ENCODE data around the gene EIPR1.
"Not testable (repeated sequence)": the region's sequence is repeated elsewhere in the genome, so short reads cannot be mapped to it uniquely, and the experiment has no call there.

Gene EIPR1

DNA sequence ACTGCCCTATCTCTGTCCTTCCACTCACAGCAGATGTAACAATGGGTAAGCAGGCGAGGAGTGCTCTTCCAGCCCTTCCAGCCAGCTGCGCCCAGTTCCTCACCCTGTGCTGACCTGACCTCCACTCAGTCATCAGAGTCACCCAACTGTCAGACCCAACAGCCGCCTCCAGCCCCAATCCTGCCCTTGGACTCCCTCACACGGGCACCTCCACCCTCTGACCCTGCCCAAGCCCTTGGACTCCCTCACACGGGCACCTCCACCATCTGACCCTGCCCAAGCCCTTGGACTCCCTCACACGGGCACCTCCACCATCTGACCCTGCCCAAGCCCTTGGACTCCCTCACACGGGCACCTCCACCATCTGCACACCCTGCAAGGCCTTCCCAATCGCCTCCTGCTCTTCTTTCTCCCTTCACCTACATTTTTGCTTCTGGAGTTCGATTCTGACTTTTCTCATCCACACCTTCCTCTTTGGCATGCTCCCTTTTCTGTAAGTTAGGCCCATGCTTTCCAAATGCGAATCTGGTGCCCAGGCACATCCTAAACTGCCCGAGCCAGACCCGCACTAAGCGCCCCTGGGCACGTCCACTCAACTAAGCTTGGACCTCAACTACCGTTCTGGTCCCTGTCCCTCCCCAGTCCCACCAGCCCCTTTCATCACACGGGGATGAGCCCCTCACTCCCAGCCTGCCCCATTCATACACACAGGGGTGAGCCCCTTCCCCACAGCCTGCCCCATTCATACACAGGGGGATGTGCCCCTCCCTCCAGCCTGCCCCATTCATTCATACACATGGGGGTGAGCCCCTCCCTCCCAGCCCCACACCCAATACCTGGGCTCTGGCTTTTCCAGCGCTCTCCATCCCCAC is 15.9 kb downstream of the EIPR1 start:
- Histone ChIP-seq H3K4me3 (no peak overlapping the region), H3K36me3 (ENCODE audit: insufficient read depth, low read length) (no peaks in the 10 kb centered on the region), H3K9ac (ENCODE audit: insufficient read length) (no peak overlapping the region), H3K27ac (no peak overlapping the region), H3K9me3 (ENCODE audit: low read depth, low read length) (no peaks in the 10 kb centered on the region)
- no peak for TF ChIP-seq POLR2AphosphoS5 (IDR thresholded peaks at IDR 0.05; ENCODE audit: borderline replicate concordance, low read depth, low read length)
- no peak for TF ChIP-seq EZH2 (IDR thresholded peaks at IDR 0.05)
- no peak for TF ChIP-seq FOXP2 (optimal IDR thresholded peaks at IDR 0.05; ENCODE audit: control extremely low read depth, extremely low read length, insufficient read depth)
- DNase-seq (ENCODE audit: low read depth, low spot score), result no peak

DNA sequence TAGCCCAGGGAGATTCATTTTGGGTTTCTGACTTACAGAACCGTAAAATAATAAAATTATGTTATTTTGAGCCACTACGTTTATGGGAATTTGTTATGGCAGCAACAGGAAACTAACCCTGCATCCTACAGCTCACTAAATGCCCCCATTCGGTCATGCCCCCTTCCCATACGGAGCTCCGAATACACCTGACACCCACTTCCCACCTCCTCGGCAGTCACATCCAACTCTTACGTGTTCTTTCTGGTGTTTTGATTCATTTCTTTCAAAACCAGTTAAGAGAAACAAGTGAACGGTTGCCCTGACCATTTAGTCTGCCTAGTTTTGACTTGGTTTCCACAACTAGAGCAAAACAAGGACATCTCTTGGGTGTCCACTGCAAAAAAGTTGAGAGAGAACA is 19.7 kb downstream of the EIPR1 start:
- Histone ChIP-seq H3K9ac (ENCODE audit: insufficient read length) (no peak overlapping the region), H3K9me3 (ENCODE audit: low read depth, low read length) (no peaks in the 10 kb centered on the region), H3K27ac (no peak overlapping the region), H3K4me3 (no peak overlapping the region), H3K36me3 (ENCODE audit: insufficient read depth, low read length) (peaks cover 11% of the 10 kb centered on the region)
- DNase-seq (ENCODE audit: low read depth, low spot score), result no peak
- TF ChIP-seq FOXP2 (optimal IDR thresholded peaks at IDR 0.05; ENCODE audit: control extremely low read depth, extremely low read length, insufficient read depth), result no peak
- TF ChIP-seq EZH2 (IDR thresholded peaks at IDR 0.05), result no peak
- TF ChIP-seq POLR2AphosphoS5 (IDR thresholded peaks at IDR 0.05; ENCODE audit: borderline replicate concordance, low read depth, low read length), result no peak

DNA sequence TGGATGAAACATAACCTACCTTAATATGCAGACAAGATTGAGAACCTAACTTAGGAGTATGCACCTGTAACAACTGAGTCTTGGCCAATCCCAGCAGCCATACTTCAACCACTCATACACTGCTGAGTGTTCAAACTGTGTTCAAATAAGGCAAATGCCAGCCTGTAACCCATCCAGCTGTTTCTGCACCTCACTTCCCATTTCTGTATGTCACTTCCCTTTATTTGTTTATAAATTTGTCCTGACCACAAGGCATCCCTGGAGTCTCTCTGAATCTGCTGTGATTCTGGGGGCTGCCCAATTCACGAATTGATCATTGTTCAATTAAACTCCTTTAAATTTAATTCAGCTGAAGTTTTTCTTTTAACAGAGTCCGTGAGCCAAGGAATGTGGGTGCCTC is 20.2 kb downstream of the EIPR1 start:
- H3K27ac ChIP-seq; H3K4me3 ChIP-seq; H3K9ac ChIP-seq (ENCODE audit: insufficient read length): not testable (repeated sequence)

DNA sequence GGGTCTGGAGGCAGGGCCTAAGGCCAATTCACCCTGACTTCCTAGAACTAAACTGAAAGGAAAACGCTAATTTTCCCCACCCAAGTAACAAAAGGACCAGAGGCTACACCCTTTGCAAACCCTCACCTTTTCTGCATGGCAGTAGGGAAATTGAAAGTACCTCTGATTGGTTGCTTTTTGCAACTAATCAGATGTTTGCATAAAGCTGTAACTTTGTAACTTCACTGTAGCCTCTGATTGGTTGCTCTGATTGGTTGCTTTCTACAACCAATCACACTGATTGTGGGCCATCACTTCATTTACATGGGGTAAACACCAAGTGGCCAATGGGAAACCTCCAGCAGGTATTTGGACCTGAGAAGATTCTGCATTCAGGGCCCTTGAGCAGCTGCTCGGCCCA is 20.8 kb downstream of the EIPR1 start:
- Histone ChIP-seq H3K4me3 (no peak overlapping the region), H3K27ac (no peak overlapping the region), H3K9ac (ENCODE audit: insufficient read length) (no peak overlapping the region), H3K9me3 (ENCODE audit: low read depth, low read length) (no peaks in the 10 kb centered on the region), H3K36me3 (ENCODE audit: insufficient read depth, low read length) (peaks cover 18% of the 10 kb centered on the region)
- TF ChIP-seq POLR2AphosphoS5 (IDR thresholded peaks at IDR 0.05; ENCODE audit: borderline replicate concordance, low read depth, low read length) (no peak), FOXP2 (optimal IDR thresholded peaks at IDR 0.05; ENCODE audit: control extremely low read depth, extremely low read length, insufficient read depth) (no peak), EZH2 (IDR thresholded peaks at IDR 0.05) (no peak)
- no peak for DNase-seq (ENCODE audit: low read depth, low spot score)

More for the DNA sequence above, 20.2 kb downstream of the EIPR1 start:
- peaks cover 15% of the 10 kb centered on the region for H3K36me3 ChIP-seq (ENCODE audit: insufficient read depth, low read length)
- DNase-seq (ENCODE audit: low read depth, low spot score); H3K9me3 ChIP-seq (ENCODE audit: low read depth, low read length): not testable (repeated sequence)

DNA sequence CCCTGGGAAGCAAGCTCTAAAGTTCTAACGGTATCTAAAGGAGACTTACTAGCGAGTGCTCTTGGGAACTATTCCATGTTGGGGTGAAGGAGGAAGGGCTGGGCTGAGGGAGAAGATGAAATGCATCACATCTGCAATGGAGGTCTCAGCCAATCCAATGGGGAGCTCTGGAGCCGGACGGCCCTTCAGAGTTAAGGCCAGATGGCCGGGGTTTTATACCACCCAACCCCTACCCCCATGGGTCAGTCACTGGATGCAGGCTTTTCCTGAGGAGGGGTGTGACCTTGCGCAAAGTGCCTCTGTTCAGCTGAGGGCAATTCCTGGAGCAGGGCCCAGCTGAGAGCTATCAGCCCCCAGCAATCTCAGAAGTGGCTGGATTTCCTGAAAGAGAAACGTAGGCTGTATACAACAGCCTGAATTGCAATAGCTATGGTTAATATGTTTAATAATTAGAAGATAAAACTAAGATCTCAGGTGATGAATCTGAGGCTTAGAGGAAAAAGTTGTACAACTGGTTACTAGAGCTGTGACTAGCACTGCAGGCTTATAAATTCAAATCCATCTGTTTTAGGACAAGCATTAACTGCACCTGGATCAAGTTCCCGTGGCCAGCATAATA is 21.6 kb downstream of the EIPR1 start:
- no peak for DNase-seq (ENCODE audit: low read depth, low spot score)
- H3K36me3 ChIP-seq (ENCODE audit: insufficient read depth, low read length), result peaks cover 18% of the 10 kb centered on the region
- no peak overlapping the region for H3K27ac ChIP-seq
- H3K9me3 ChIP-seq (ENCODE audit: low read depth, low read length), result no peaks in the 10 kb centered on the region
- H3K4me3 ChIP-seq, result no peak overlapping the region
- no peak for TF ChIP-seq FOXP2 (optimal IDR thresholded peaks at IDR 0.05; ENCODE audit: control extremely low read depth, extremely low read length, insufficient read depth)
- TF ChIP-seq POLR2AphosphoS5 (IDR thresholded peaks at IDR 0.05; ENCODE audit: borderline replicate concordance, low read depth, low read length), result no peak
- no peak for TF ChIP-seq EZH2 (IDR thresholded peaks at IDR 0.05)
- no peak overlapping the region for H3K9ac ChIP-seq (ENCODE audit: insufficient read length)

DNA sequence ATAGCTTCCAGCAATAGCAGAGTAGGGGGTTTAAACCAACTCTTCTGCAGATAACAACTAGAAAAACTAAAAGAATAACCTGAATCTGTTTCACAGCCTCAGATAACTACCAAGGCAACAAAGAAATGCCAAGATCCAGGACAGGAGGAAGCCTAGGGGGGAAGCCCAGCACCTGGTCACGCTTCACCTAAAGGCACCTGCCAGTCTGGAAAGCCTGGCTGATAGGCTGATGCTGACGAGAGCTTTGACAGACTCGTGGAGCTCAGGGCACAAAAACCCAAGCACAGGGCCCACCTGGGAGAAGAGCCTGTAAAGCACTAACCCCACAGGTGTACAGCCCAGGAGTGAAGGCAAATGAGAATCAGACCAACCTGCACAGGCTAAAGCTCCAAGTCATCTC is 22.6 kb downstream of the EIPR1 start:
- no peak for TF ChIP-seq POLR2AphosphoS5 (IDR thresholded peaks at IDR 0.05; ENCODE audit: borderline replicate concordance, low read depth, low read length)
- TF ChIP-seq FOXP2 (optimal IDR thresholded peaks at IDR 0.05; ENCODE audit: control extremely low read depth, extremely low read length, insufficient read depth), result no peak
- no peak for TF ChIP-seq EZH2 (IDR thresholded peaks at IDR 0.05)
- DNase-seq (ENCODE audit: low read depth, low spot score), result no peak
- H3K9me3 ChIP-seq (ENCODE audit: low read depth, low read length), result no peaks in the 10 kb centered on the region

DNA sequence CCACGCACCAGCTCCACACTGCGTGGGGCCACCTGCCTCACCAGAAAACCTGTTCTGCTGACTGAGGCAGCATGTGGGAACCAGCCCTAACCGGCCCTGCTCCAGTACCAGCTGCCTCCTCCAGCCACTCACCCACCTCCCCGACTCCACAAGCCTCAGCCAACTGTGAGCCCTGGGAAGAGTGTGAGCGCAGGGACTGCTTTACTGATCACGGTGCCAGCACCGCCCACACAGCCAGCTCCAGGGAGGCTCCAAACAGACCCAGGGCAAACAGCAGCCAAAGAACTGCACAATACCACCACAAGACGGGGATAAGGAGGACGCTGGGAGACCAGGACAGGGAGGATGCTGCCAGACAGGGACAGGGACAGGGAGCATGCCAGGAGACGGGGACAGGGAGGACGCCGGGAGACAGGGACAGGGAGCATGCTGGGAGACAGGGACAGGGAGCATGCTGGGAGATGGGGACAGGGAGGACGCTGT is 28.4 kb downstream of the EIPR1 start:
- DNase-seq (ENCODE audit: low read depth, low spot score), result no peak
- H3K27ac ChIP-seq, result no peak overlapping the region
- no peaks in the 10 kb centered on the region for H3K9me3 ChIP-seq (ENCODE audit: low read depth, low read length)
- peaks cover 17% of the 10 kb centered on the region for H3K36me3 ChIP-seq (ENCODE audit: insufficient read depth, low read length)
- no peak overlapping the region for H3K4me3 ChIP-seq
- no peak for TF ChIP-seq EZH2 (IDR thresholded peaks at IDR 0.05)
- no peak for TF ChIP-seq FOXP2 (optimal IDR thresholded peaks at IDR 0.05; ENCODE audit: control extremely low read depth, extremely low read length, insufficient read depth)
- TF ChIP-seq POLR2AphosphoS5 (IDR thresholded peaks at IDR 0.05; ENCODE audit: borderline replicate concordance, low read depth, low read length), result no peak
- no peak overlapping the region for H3K9ac ChIP-seq (ENCODE audit: insufficient read length)

More for the DNA sequence above, 22.6 kb downstream of the EIPR1 start:
- Histone ChIP-seq H3K4me3 (no peak overlapping the region), H3K9ac (ENCODE audit: insufficient read length) (no peak overlapping the region), H3K36me3 (ENCODE audit: insufficient read depth, low read length) (peaks cover 18% of the 10 kb centered on the region), H3K27ac (no peak overlapping the region)

DNA sequence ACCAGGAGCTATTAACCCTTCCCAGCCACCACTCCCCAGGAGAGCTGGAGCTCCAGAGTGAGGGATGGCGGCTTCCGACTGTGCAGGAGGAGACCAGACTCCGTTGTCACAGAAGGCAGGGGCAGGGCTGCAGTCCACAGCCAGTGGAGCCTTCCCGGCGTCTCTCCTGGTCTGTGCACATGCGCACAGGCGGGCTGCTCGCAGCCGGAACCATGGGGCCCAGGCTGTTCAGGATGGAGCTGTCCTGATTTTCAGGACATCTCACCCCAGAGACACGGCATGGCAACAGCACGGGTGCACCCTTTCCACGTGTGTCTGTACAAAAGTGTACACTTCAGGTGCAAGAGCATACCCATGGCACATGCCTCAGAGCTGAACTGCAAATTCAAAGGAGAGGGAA is 28.9 kb downstream of the EIPR1 start:
- Histone ChIP-seq H3K27ac (no peak overlapping the region), H3K4me3 (no peak overlapping the region), H3K36me3 (ENCODE audit: insufficient read depth, low read length) (peaks cover 12% of the 10 kb centered on the region; the same call in 1 of the 2 replicates), H3K9ac (ENCODE audit: insufficient read length) (no peak overlapping the region), H3K9me3 (ENCODE audit: low read depth, low read length) (no peaks in the 10 kb centered on the region)
- TF ChIP-seq POLR2AphosphoS5 (IDR thresholded peaks at IDR 0.05; ENCODE audit: borderline replicate concordance, low read depth, low read length) (no peak), FOXP2 (optimal IDR thresholded peaks at IDR 0.05; ENCODE audit: control extremely low read depth, extremely low read length, insufficient read depth) (no peak), EZH2 (IDR thresholded peaks at IDR 0.05) (no peak)
- no peak for DNase-seq (ENCODE audit: low read depth, low spot score)

Data from SK-N-MC (cell line).